ENCODE results near the gene ZBTB3. TPM values are rescaled to one million over a fixed set of nuclear protein-coding genes. Genes with fewer than 3 reads are reported as not detected.

Gene ZBTB3
- total and polyA plus RNA-seq, 2 donors (not counting 3 experiments of a cell fraction or from before 2014, with no cell fraction given), result 3.7 to 6.9 TPM

DNA sequence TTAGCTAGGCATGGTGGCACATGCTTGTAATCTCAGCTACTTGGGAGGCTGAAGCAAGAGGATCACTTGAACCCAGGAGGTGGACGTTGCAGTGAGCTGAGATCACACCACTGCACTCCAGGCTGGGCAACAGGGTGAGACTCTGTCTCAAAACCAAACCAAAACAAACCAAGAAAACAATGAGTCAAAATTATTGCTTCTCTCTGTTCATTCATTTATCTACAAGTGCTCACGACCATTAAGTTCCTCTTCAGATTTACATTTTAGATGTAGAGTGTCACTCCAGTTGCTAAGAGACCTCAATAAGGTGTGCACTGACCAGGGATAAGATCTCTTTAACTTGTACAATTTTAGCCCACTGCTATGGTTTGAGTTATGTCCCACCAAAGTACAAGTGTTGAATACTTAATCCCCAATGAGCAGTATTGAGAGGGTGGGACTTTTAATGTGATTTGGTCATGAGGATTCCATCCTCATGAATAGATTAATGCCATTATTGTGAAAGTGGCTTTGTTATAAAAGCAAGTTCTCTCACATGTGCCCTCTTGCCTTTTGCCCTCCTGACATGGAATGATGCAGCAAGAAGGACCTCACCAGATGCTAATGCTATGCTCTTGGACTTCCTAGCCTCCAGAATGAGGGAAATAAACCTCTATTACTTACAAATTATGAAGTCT lies 34.5 kb downstream of the ZBTB3 start:
- Histone ChIP-seq H2AFZ (ENCODE audit: low read depth, low read length) (no peak overlapping the region), H3K4me2 (ENCODE audit: insufficient read depth, low read length) (no peak overlapping the region), H3K9me1 (replicated peaks; ENCODE audit: control insufficient read depth, extremely low read depth, insufficient read depth, low read length) (no peaks in the 10 kb centered on the region), H3K4me3 (replicated peaks in 1 of 3; ENCODE audit: insufficient read depth in 1 of 3, low read depth in 1 of 3, low read length in 3 of 3) (no peak overlapping the region), H3K27me3 (ENCODE audit: control insufficient read depth in 2 of 2, insufficient read depth in 2 of 2, low read length in 2 of 2) (no peaks in the 10 kb centered on the region), H3K79me2 (ENCODE audit: control insufficient read depth, insufficient read depth, low read length) (peaks cover 64% of the 10 kb centered on the region), H3K9me3 (replicated peaks; ENCODE audit: control insufficient read depth, insufficient read depth, low read length) (no peaks in the 10 kb centered on the region), H3K36me3 (ENCODE audit: control insufficient read depth in 2 of 2, extremely low read depth in 1 of 2, insufficient read depth in 2 of 2, low read length in 2 of 2) (peaks cover 46 to 64% of the 10 kb centered on the region in 2 experiments), H3K4me1 (ENCODE audit: control insufficient read depth, extremely low read depth, insufficient read depth, low read length) (peaks cover 5% of the 10 kb centered on the region), H3K9ac (replicated peaks; ENCODE audit: extremely low read depth, insufficient read depth, low read length) (no peak overlapping the region), H4K20me1 (replicated peaks; ENCODE audit: control insufficient read depth, extremely low read depth, insufficient read depth, low read length) (no peaks in the 10 kb centered on the region), H3K27ac (ENCODE audit: insufficient read depth, low read depth, low read length) (no peak overlapping the region)
- DNase-seq (ENCODE audit: low read depth, low spot score) (no peak), FAIRE-seq (no peak)
- dilution Hi-C loops (cut with MboI; ENCODE audit: extremely low pct_ligation_motif_present, low sequenced_read_pairs) (no loop called here), intact Hi-C loops (cut with micrococcal nuclease) (no loop called here)
- TF ChIP-seq, protein P1, sequence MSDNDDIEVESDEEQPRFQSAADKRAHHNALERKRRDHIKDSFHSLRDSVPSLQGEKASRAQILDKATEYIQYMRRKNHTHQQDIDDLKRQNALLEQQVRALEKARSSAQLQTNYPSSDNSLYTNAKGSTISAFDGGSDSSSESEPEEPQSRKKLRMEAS (IDR thresholded peaks at IDR 0.05; ENCODE audit: insufficient read depth, insufficient read length), result no peak
- no peak for TF ChIP-seq MYC (IDR thresholded peaks at IDR 0.05; ENCODE audit: low read depth, low read length)
- no peak for TF ChIP-seq POLR2AphosphoS5 (IDR thresholded peaks at IDR 0.05; ENCODE audit: insufficient read depth, low read depth, low read length)
- no peak for TF ChIP-seq EZH2 (IDR thresholded peaks at IDR 0.05; ENCODE audit: borderline replicate concordance, low read depth, low read length, severe bottlenecking)
- no peak for TF ChIP-seq JUN (IDR thresholded peaks at IDR 0.05; ENCODE audit: borderline replicate concordance, insufficient read depth, insufficient read length, low read depth)
- TF ChIP-seq GATA2 (IDR thresholded peaks at IDR 0.05; ENCODE audit: insufficient read depth, insufficient read length, low read depth, low read length), result no peak
- no peak for TF ChIP-seq POLR2A (IDR thresholded peaks at IDR 0.05; ENCODE audit: low read depth, low read length)
- TF ChIP-seq FOS (IDR thresholded peaks at IDR 0.05; ENCODE audit: borderline replicate concordance, insufficient read depth, low read length), result no peak
- TF ChIP-seq CTCF (IDR thresholded peaks at IDR 0.05; ENCODE audit: extremely low read depth in 1 of 2, insufficient read depth in 1 of 2, low read depth in 1 of 2, low read length in 2 of 2), result no peak
- CTCF ChIA-PET, result no interaction called here
- BruUV-seq (replicated peaks), result no TSS peak
- POLR2A ChIA-PET, result no interaction called here
